ENCODE data around the gene SLC6A9. TPM values are rescaled to one million over a fixed set of nuclear protein-coding genes. Genes with fewer than 3 reads are reported as not detected.

SLC6A9 gene
- polyA plus RNA-seq, 10 donors, result 2.0 to 5.5 (median 3.8) TPM

DNA sequence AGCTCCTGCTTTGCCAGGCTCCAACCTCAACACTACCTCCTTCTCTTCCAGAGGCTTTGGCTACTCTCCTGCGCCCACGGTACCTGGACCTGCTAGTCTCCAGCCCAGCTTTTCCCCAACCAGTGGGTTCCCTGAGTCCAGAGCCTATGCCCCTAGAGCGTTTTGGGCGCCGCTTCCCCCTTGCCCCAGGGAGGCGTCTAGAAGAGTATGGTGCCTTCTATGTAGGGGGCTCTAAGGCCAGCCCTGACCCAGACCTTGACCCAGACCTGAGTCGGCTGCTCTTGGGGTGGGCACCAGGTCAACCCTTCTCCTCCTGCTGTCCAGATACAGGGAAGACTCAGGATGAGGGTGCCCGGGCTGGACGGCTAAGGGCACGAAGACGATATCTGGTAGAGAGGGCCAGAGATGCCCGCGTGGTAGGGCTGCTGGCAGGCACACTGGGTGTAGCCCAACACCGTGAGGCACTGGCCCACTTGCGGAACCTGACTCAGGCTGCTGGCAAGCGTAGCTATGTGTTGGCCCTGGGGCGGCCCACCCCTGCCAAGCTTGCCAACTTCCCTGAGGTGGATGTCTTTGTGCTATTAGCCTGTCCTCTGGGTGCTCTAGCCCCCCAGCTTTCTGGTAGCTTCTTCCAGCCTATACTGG is 59.8 kb downstream of the SLC6A9 start:
- no peak for DNase-seq

DNA sequence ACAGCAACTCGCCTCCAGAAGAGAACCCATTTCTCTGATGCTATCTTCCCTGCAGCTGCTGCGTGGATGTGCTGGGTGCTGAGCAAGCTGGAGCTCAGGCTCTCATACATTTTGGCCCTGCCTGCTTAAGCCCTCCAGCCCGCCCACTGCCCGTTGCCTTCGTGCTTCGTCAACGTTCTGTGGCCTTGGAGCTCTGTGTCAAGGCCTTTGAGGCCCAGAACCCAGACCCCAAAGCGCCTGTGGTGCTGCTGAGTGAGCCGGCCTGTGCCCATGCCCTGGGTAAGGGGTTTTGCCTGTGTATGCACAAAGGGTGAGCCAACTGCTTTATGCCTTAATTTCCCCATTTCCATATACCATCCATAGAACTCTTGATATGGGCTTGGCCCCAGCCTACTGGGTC is 60.4 kb downstream of the SLC6A9 start:
- no peak for DNase-seq

DNA sequence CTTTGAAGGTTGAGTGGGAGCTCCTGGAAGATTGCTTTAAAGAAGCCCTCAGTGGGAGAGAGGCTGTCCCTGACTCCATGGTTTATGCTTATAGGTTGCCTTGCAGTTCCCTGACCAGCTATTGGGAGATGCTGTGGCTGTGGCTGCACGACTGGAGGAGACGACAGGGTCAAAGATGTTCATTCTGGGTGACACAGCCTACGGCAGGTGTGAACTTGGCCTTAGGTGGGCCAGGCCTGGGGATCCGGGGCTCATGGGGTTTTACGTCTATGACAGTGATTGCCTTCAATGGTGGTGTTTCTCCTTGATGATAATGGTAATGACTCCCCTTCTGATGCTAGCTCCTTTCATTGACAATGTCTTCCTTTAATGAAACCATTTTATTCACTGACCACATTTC is 60.8 kb downstream of the SLC6A9 start:
- DNase-seq, result no peak

- DNase-seq, result peak; percentile 97 to 98 (median 97)
These were observed 61.4 kb downstream of the SLC6A9 start, which contains the start of gene DPH2 for GRCh38 chr1:43969746-43970466. DPH2 (plus strand) TSS chr1:43970010; CDS start chr1:43970176, 166 bp downstream.

DNA sequence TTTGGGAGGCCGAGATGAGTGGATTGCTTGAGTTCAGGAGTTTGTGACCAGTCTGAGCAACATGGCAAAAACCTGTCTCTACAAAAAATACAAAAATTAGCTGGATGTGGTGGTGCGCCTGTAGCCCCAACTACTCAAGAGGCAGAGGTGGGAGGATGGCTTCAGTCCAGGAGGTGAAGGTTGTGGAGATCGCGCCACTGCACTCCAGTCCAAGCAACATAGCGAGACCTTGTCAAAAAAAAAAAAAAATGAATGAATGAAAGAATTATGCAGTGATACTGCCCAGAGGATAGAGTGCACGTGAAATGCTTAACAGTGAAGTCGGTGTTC is 61.9 kb downstream of the SLC6A9 start:
- no peak for DNase-seq

DNA sequence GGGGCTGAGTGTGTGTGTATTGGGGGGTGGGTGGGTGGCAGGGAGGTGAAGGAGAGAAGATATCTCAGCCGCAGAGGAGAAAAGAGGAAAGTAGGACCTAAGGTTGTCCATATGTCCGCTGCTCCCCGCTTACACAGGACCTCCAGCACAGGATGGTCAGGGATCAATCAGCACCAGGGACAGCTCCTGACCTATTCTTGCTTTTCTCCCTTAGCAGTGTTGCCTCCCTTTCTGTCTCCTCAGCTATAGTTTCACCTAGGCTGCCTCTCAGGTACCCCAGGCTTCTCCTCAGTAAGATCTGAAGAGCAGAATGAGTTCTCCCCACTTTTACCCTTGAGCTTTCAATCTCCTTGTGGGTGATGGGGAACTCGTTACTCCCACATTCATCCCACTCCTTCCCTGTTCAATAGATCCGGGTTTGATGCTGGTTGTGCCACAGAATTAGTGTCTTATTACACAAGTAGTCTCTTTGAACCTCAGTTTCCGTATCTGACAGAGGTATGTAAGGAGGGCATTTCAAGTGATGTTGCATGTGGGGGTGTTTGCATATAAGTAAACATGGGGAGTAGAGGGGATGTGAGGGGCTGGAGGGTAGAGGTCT is 62.8 kb downstream of the SLC6A9 start:
- peak in 2 of 3 donors; percentile 48 to 53 for DNase-seq

DNA sequence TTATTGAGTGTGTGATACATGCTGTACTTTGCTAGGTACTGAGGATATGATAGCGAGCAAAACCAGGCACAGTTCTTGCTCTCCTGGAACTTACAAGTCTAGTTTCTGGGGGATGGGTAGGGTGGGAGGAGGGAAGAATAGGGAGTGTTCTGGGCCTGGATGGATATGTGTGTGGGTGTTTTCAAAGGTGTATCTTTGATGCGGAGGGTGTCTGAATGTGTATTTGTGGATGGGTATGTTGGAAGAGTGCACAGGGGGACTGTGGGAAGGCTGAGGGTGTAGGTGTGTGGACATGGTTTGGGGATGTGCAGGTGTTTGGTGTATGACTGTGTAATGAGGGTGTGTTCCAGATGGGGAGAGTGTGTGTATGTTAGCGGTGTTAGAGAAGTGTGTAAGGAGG is 65.9 kb downstream of the SLC6A9 start:
- DNase-seq, result no peak

DNA sequence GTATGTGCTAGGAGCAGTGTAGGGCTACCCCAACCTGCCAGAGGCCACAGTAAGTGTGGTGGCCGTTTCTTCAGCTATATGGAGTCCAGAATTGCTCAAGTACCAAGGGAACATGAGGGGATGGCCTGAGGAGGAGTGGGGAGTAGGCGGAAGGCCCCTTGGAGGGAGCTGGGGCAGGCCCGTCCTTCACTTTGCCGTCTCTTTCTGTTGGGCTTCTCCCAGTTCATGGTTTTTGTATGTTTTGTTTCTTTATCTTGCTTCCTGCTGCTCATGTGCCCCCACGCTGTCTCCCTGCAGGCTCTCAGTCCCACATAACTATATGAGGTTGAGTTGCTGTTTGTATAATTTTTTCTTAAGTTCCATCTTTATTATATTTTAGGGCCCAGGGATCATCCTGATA is 67.4 kb downstream of the SLC6A9 start:
- no peak for DNase-seq

GRCh38 chr1:43963006-43963405 is 68.3 kb downstream of the SLC6A9 start:
- no peak for DNase-seq

DNA sequence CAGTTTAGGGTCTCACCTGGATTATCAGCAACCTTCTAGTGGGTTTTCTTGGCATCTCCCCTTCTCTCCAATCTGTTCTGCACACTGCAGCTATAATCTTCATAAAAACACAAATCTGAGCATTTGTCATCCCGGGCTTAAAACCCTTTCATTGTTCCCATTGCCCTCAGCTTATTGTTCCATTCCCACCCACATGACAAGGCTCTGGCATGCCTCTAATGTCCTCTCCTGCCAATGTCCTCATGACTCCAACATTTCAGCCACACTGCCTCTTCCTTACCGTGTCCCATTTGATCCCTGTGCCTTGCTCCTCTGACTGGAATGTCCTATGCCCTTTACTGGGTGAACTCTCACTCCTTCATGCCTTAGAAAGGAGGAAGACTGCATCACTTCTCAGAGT is 68.9 kb downstream of the SLC6A9 start:
- DNase-seq, result no peak

GRCh38 chr1:43961692-43962091 is 69.6 kb downstream of the SLC6A9 start:
- DNase-seq, result no peak

DNA sequence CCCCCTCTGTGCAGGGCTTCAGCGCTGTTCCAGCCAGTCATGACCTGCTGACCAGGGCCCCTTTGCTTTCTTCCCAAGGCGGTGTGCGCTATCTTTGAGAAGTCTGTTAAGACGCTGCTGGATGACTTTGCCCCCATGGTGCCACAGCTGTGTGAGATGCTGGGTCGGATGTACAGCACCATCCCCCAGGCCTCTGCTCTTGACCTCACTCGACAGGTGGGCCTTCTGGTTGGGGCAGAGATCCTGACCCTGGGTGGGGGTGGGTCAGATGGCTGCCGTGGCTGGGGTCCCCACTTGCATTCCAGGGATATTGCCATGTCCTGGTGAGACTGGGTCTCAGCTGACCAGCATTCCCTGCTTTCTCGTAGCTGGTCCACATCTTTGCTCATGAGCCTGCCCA is 70.5 kb downstream of the SLC6A9 start:
- no peak for DNase-seq

- no peak for DNase-seq
These were observed 72.7 kb downstream of the SLC6A9 start for GRCh38 chr1:43958351-43959255.

- DNase-seq, result no peak
These were observed 73.7 kb downstream of the SLC6A9 start for GRCh38 chr1:43957407-43958040.

DNA sequence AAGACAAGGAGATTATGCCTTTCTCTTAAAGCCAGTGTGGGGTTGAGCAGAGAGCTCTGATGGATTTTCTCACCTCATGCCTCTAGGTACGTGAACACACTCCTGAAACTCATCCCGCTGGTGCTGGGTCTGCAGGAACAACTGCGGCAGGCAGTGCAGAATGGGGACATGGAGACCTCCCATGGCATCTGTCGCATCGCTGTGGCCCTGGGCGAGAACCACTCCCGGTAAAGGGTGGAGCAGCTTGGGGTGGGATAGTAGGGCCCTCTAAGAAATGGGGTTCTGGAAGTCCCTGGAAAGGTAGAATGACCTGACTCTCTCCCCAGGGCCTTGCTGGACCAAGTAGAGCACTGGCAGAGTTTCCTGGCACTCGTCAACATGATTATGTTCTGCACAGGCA is 75.0 kb downstream of the SLC6A9 start:
- no peak for DNase-seq

- DNase-seq, result no peak
These were observed 77.2 kb downstream of the SLC6A9 start for GRCh38 chr1:43954036-43954435.

- no peak for DNase-seq
These were observed 77.9 kb downstream of the SLC6A9 start for GRCh38 chr1:43953361-43953760.

GRCh38 chr1:43952731-43953346 is 78.4 kb downstream of the SLC6A9 start:
- DNase-seq, result no peak

DNA sequence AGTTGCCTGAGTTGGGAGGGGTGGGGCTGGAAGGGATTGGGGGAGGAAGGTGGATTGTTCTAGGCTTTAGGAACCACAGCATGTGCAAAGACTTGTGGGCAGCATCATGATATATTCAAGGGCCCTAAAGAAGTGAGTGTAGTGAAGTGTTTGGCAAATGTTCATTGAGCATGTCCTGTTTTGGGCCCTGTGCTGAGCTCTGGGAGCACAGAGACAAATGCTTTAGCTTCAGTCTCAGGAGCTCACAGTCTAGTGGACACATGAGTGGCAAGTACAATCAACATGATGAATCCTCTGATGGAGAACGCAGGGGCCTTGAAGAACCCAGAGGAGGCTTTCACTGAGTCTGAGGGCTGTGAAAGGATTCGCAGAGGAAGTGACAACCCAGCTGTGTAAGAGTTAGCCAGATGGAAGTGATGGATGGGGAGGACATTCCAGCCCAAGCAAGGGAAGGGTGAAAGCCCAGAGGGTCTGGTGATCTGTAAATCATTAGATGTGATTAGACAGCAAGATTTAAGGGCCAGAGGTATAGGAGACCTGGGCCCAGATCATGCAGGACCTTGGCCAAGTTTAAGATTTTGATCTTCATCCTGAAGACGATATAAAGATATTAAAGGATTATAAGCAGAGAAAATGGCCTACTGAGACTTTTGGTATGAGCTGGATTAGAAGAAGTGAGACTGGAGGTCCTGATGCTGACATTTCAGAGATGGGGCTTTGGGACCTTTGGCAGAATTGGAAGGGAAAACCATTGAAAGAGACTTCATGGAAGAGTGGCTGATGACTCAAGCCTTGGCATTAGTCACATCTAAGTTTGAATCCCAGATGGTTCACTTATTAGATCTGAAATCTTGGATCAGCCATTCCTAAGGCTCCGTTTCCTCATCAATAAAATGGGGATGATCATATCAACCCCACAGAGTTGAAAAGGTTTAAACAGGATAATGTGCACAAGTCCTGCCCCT is 80.0 kb downstream of the SLC6A9 start:
- no peak for DNase-seq

- no peak for DNase-seq
These were observed 81.6 kb downstream of the SLC6A9 start for GRCh38 chr1:43949678-43950077.

Data from muscle of back (tissue), 11 donors.